Measurements from ENCODE around the gene APP. TPM values are rescaled to one million over a fixed set of nuclear protein-coding genes. Genes with fewer than 3 reads are reported as not detected.

APP gene
- total and polyA plus RNA-seq, 10 of the 15 experiments (the other 5 are each of a cell fraction or from before 2014, with no cell fraction given): 8.8 to 94.9 (median 51.0) TPM

- POLR2A ChIA-PET: no interaction called here
- Histone ChIP-seq H3K27me3 (replicated peaks in 1 of 2; ENCODE audit: control insufficient read depth in 2 of 2, insufficient read depth in 2 of 2, low read length in 1 of 2) (no peaks in the 10 kb centered on the region), H3K79me2 (ENCODE audit: control insufficient read depth, insufficient read depth, low read length) (no peaks in the 10 kb centered on the region), H2AFZ (ENCODE audit: control insufficient read depth, low read depth, low read length) (no peak overlapping the region), H3K36me3 (ENCODE audit: control insufficient read depth in 2 of 2, insufficient read depth in 2 of 2, low read length in 1 of 2) (no peaks in the 10 kb centered on the region; a peak in 1 of 4 replicates), H3K4me2 (ENCODE audit: control insufficient read depth, insufficient read depth) (no peak overlapping the region), H3K4me3 (no peak overlapping the region), H4K20me1 (ENCODE audit: control insufficient read depth, insufficient read depth) (no peaks in the 10 kb centered on the region), H3K9ac (ENCODE audit: control insufficient read depth, insufficient read depth, low read length) (no peak overlapping the region), H3K9me3 (replicated peaks; ENCODE audit: control insufficient read depth, insufficient read depth, low read length) (no peaks in the 10 kb centered on the region), H3K4me1 (ENCODE audit: control insufficient read depth, insufficient read depth, low read length) (no peaks in the 10 kb centered on the region), H3K27ac (ENCODE audit: control insufficient read depth, insufficient read depth) (no peak overlapping the region)
- 19% methylated on average over 3 of the region's 3 CpGs for WGBS (ENCODE audit: insufficient coverage, insufficient replicate concordance, low lambda C conversion rate, missing lambda C conversion rate)
- SMC1A ChIA-PET (ENCODE audit: uncharacterized antibody, unreplicated experiment): no interaction called here
- FAIRE-seq (no peak), DNase-seq (ENCODE audit: low read depth, low spot score) (no peak), ATAC-seq (no peak)
- TF ChIP-seq FOXK2 (IDR thresholded peaks at IDR 0.05): no peak
- TF ChIP-seq SREBF1 (IDR thresholded peaks at IDR 0.05; ENCODE audit: low read length): no peak
- no peak for TF ChIP-seq SMAD5 (IDR thresholded peaks at IDR 0.05; ENCODE audit: low read depth)
- TF ChIP-seq ZNF24 (IDR thresholded peaks at IDR 0.05): no peak
- in situ Hi-C loops (cut with MboI): no loop called here
- no TSS peak for BruUV-seq (replicated peaks)
- RAD21 ChIA-PET (ENCODE audit: unreplicated experiment): no interaction called here
- CTCF ChIA-PET: no interaction called here
- intact Hi-C loops (cut with micrococcal nuclease; ENCODE audit: unreplicated experiment): no loop called here
Measured at GRCh38 chr21:25931765-25932164, 238.8 kb downstream of the APP start.

- CTCF ChIA-PET: interaction anchor here (0.8 kb wide), 1 partner anchor 27 kb away, joined by 4 read pairs; no protein-coding TSS in a partner anchor
- TF ChIP-seq EGR1 (IDR thresholded peaks at IDR 0.05; ENCODE audit: borderline replicate concordance in 1 of 2, low read depth in 2 of 2, low read length in 2 of 2) (no peak), NFXL1 (IDR thresholded peaks at IDR 0.05; ENCODE audit: borderline replicate concordance) (no peak), CBFB (IDR thresholded peaks at IDR 0.05; ENCODE audit: low read depth) (no peak), ZSCAN29 (IDR thresholded peaks at IDR 0.05) (no peak), IRF5 (IDR thresholded peaks at IDR 0.05; ENCODE audit: borderline replicate concordance) (no peak), CHD2 (IDR thresholded peaks at IDR 0.05; ENCODE audit: borderline replicate concordance, low read depth, low read length) (no peak), MXI1 (IDR thresholded peaks at IDR 0.05; ENCODE audit: low read depth, low read length) (no peak), NKRF (conservative IDR thresholded peaks at IDR 0.05) (no peak)
- TF ChIP-seq, protein P1, sequence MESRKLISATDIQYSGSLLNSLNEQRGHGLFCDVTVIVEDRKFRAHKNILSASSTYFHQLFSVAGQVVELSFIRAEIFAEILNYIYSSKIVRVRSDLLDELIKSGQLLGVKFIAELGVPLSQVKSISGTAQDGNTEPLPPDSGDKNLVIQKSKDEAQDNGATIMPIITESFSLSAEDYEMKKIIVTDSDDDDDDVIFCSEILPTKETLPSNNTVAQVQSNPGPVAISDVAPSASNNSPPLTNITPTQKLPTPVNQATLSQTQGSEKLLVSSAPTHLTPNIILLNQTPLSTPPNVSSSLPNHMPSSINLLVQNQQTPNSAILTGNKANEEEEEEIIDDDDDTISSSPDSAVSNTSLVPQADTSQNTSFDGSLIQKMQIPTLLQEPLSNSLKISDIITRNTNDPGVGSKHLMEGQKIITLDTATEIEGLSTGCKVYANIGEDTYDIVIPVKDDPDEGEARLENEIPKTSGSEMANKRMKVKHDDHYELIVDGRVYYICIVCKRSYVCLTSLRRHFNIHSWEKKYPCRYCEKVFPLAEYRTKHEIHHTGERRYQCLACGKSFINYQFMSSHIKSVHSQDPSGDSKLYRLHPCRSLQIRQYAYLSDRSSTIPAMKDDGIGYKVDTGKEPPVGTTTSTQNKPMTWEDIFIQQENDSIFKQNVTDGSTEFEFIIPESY (IDR thresholded peaks at IDR 0.05): no peak
Measured at GRCh38 chr21:25929856-25930520, 240.6 kb downstream of the APP start.

More at GRCh38 chr21:25929856-25930520, 240.6 kb downstream of the APP start:
- H3K4me1 ChIP-seq (ENCODE audit: control insufficient read depth, insufficient read depth, low read length): no peaks in the 10 kb centered on the region
- no TSS peak for BruUV-seq (replicated peaks)
- no peaks in the 10 kb centered on the region for H3K27me3 ChIP-seq (replicated peaks in 1 of 2; ENCODE audit: control insufficient read depth in 2 of 2, insufficient read depth in 2 of 2, low read length in 1 of 2)
- ChIA-PET RAD21 (ENCODE audit: unreplicated experiment) (no interaction called here), SMC1A (ENCODE audit: uncharacterized antibody, unreplicated experiment) (interaction anchor here (0.6 to 1.5 kb wide), 2 partner anchors 9 to 63 kb away, joined by 3 to 4 read pairs; no protein-coding TSS in a partner anchor), POLR2A (no interaction called here)
- in situ Hi-C loops (cut with MboI) (no loop called here), intact Hi-C loops (cut with micrococcal nuclease; ENCODE audit: unreplicated experiment) (no loop called here)
- FAIRE-seq: no peak
- no peaks in the 10 kb centered on the region for H3K79me2 ChIP-seq (ENCODE audit: control insufficient read depth, insufficient read depth, low read length)
- no peak overlapping the region for H3K9ac ChIP-seq (ENCODE audit: control insufficient read depth, insufficient read depth, low read length)
- no peak overlapping the region for H3K4me3 ChIP-seq
- no peak for ATAC-seq
- DNase-seq (ENCODE audit: low read depth, low spot score): no peak
- H4K20me1 ChIP-seq (ENCODE audit: control insufficient read depth, insufficient read depth): no peaks in the 10 kb centered on the region
- no peak overlapping the region for H3K4me2 ChIP-seq (ENCODE audit: control insufficient read depth, insufficient read depth)
- no peaks in the 10 kb centered on the region for H3K9me3 ChIP-seq (replicated peaks; ENCODE audit: control insufficient read depth, insufficient read depth, low read length)
- no peak overlapping the region for H2AFZ ChIP-seq (ENCODE audit: control insufficient read depth, low read depth, low read length)
- no peaks in the 10 kb centered on the region; a peak in 1 of 4 replicates for H3K36me3 ChIP-seq (ENCODE audit: control insufficient read depth in 2 of 2, insufficient read depth in 2 of 2, low read length in 1 of 2)
- no peak overlapping the region for H3K27ac ChIP-seq (ENCODE audit: control insufficient read depth, insufficient read depth)
- 24% methylated on average over 9 of the region's 9 CpGs for WGBS (ENCODE audit: insufficient coverage, insufficient replicate concordance, low lambda C conversion rate, missing lambda C conversion rate)

Measured in GM12878 (cell line).